HFF-Myc (cell line): ENCODE measurements around the gene CD226.
"Not testable (repeated sequence)": the region's sequence is repeated elsewhere in the genome, so short reads cannot be mapped to it uniquely, and the experiment has no call there.

ENCODE experiments used
- DNase-seq: peaks from one replicate; pipeline ENCODE4 v3.0.0-alpha.2; 2011; ENCODE audit warnings: low read depth; ENCODE audit errors: extremely low read depth
- H3K4me3 ChIP-seq: replicated peaks from 2 replicates; pipeline ENCODE4 v1.5.1; 2011; ENCODE audit warnings: low read depth, mild to moderate bottlenecking, control low read depth, low read length
- TF ChIP-seq, protein P1 (sequence below): IDR thresholded peaks from 2 replicates; pipeline ENCODE4 v1.5.1; 2012; ENCODE audit warnings: mild to moderate bottlenecking, low read depth, low read length, control low read depth; ENCODE audit errors: missing control alignments

The CD226 gene

DNA sequence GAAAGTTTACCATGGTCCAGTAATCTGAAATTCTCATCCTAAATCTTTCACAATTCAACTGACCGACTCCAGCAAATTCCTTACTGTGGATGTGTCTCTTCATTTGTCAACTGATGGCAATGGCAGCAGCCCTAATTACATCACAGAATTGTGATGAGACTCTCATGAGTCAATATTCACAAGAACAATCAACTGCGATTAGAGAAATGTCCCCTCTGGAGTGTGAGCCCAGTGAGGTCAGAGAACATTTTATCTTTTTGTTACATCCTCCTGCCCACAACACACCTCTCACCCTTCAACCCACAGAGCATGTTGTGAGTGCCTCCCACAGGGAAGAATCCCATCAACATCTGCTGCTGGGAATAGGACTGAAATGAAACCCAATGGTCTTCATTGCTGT is 73.6 kb downstream of the CD226 start:
- no peak overlapping the region for H3K4me3 ChIP-seq
- DNase-seq, result no peak
- TF ChIP-seq, protein P1, sequence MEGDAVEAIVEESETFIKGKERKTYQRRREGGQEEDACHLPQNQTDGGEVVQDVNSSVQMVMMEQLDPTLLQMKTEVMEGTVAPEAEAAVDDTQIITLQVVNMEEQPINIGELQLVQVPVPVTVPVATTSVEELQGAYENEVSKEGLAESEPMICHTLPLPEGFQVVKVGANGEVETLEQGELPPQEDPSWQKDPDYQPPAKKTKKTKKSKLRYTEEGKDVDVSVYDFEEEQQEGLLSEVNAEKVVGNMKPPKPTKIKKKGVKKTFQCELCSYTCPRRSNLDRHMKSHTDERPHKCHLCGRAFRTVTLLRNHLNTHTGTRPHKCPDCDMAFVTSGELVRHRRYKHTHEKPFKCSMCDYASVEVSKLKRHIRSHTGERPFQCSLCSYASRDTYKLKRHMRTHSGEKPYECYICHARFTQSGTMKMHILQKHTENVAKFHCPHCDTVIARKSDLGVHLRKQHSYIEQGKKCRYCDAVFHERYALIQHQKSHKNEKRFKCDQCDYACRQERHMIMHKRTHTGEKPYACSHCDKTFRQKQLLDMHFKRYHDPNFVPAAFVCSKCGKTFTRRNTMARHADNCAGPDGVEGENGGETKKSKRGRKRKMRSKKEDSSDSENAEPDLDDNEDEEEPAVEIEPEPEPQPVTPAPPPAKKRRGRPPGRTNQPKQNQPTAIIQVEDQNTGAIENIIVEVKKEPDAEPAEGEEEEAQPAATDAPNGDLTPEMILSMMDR, result no peak

DNA sequence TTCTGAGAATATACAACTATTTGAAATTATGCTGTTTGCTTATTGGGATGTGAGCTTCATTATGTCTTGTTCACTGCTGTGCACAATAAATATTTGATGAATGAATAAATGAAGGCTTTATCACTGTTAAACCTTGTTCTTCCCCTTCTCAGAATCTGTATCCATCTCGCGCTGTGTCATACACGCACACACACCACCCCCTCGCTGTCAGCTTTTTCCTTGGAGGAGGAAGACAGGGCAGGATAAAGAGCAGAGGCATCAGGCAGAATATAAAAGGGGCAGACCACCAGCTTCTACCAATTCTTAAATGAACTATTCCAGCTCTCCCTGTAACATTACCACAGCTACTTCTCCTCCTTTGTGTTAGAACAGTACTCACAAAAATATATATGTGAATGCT is 75.0 kb downstream of the CD226 start:
- DNase-seq, result no peak
- H3K4me3 ChIP-seq, result no peak overlapping the region
- TF ChIP-seq, protein P1, result no peak

DNA sequence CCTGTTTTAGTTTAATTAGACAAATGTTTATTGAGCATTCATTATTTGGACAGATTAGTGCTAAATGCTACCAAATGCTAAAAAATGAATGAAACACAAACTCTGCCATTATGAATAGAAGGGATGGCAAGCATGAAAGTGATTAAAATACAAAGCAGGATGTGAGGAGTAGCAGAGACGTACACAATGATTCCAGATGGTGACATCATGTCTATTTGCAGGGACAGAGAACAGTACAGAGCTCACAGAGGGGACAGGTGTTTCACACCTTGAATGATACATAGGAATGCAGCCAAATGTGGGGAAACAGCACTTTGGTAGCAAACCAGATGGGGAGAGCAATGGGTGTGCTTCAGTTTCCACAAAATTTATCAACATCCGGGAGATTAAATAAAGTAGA is 76.3 kb downstream of the CD226 start:
- no peak overlapping the region for H3K4me3 ChIP-seq
- no peak for DNase-seq
- TF ChIP-seq, protein P1, result no peak

DNA sequence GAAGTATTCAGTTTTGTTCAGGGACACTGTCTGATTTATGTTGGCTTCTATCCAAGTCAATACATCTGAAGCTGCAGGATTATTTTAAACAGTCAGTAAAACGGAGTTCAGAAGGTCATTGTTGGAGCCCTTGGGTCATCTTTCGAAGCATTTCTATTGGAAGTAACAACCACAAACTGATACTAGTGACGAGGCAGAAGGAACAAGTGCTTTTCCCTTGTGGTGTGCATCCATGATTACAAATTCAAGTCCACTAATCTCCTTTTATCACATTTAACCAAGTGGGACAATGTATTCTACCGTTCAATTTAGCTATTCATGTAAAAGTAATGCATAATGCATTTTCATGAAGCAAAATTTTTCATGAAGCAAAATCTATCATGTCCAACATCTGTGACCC is 76.9 kb downstream of the CD226 start:
- H3K4me3 ChIP-seq, result no peak overlapping the region
- no peak for DNase-seq
- TF ChIP-seq, protein P1, result no peak

DNA sequence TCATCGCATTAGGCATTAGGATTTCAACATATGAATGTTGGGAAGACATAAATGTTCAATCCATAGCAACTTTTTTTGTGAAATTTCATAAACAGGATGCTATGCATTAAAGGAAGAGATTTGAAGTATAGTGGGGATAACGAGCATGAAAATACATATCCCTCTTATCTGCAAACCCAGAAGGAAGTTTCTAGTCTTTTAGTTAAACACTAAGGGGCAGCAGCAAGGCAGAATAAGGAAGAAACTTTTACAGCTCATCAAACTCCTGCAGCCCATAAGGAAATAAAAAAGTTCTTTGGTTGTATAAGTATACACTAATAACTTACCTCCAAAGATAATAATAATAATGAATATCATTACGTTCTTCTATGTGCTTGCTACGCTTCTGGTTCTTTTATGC is 81.5 kb downstream of the CD226 start:
- TF ChIP-seq, protein P1, result no peak
- no peak for DNase-seq
- no peak overlapping the region for H3K4me3 ChIP-seq

DNA sequence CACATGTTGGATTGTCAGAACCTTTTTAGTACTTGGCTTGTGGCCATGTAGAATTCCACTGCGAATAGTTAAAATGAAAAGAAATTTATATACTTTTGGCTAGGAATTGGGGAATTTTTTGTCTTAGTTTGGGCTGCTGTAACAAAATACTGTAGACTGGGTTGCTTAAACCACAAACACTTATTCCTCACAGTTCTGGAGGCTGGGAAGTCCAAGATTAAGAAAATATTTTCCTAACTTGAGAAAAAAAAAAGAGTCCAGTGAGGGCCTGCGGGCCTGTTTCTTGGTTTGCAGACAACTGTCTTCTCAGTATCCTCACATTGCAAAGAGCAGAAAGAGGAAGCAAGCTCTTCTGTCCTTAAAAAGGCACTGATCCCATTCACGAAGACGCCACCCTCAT is 81.9 kb downstream of the CD226 start:
- TF ChIP-seq, protein P1, result no peak
- DNase-seq, result peak; percentile 37
- H3K4me3 ChIP-seq, result no peak overlapping the region

DNA sequence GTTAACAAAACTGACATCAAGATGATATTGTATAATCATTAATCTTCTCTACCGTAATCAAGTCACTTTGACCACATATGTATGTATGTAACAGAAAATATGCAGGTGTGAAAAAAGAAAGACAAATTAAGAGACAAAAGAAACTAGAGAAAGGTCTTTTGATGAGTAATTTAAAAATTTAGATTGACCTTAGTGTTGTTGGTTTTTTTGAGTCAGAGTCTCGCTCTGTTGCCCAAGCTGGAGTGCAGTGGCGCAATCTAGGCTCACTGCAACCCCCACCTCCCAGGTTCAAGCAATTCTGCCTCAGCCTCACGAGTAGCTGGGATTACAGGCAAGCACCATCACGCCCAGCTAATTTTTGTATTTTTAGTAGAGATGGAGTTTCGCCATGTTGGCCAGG is 82.9 kb downstream of the CD226 start:
- H3K4me3 ChIP-seq, DNase-seq: not testable (repeated sequence)
